Measurements from ENCODE around the gene AP5Z1.

GRCh38 chr7:4765776-4766490 lies 9.5 kb upstream of the AP5Z1 start:
- no peak for TF ChIP-seq EZH2 (IDR thresholded peaks at IDR 0.05; ENCODE audit: borderline replicate concordance, low read depth, low read length, poor library complexity, severe bottlenecking)
- no peak; the same call in 1 of the 2 replicates for TF ChIP-seq CTCF (conservative IDR thresholded peaks at IDR 0.05; ENCODE audit: low read depth, low read length)
